Inferior parietal cortex (tissue), 1 donor: Measurements from ENCODE around the gene BRD1.
"Not testable (repeated sequence)": the region's sequence is repeated elsewhere in the genome, so short reads cannot be mapped to it uniquely, and the experiment has no call there.

Experiments
- DNase-seq: peaks from one replicate; pipeline ENCODE4 v3.0.0-alpha.2; 2016; ENCODE audit errors: extremely low spot score

Gene BRD1

GRCh38 chr22:49783926-49784629 lies 43.6 kb downstream of the BRD1 start:
- DNase-seq, result no peak

- no peak for DNase-seq
These were observed 44.5 kb downstream of the BRD1 start for GRCh38 chr22:49783036-49783746.

GRCh38 chr22:49781886-49782285 lies 45.8 kb downstream of the BRD1 start:
- DNase-seq, result not testable (repeated sequence)

GRCh38 chr22:49781289-49781782 lies 46.3 kb downstream of the BRD1 start:
- no peak for DNase-seq

GRCh38 chr22:49780698-49781288 lies 46.9 kb downstream of the BRD1 start:
- no peak for DNase-seq

GRCh38 chr22:49779853-49780697 lies 47.6 kb downstream of the BRD1 start:
- DNase-seq, result no peak

- no peak for DNase-seq
These were observed 48.5 kb downstream of the BRD1 start for GRCh38 chr22:49779211-49779610.

GRCh38 chr22:49777569-49778249 lies 50.0 kb downstream of the BRD1 start:
- no peak for DNase-seq

GRCh38 chr22:49776891-49777290 lies 50.8 kb downstream of the BRD1 start:
- no peak for DNase-seq

GRCh38 chr22:49775867-49776511 lies 51.7 kb downstream of the BRD1 start:
- no peak for DNase-seq

GRCh38 chr22:49775191-49775866 lies 52.3 kb downstream of the BRD1 start:
- DNase-seq, result no peak

GRCh38 chr22:49774499-49775151 lies 53.0 kb downstream of the BRD1 start:
- no peak for DNase-seq

- DNase-seq, result no peak
These were observed 53.6 kb downstream of the BRD1 start for GRCh38 chr22:49774046-49774445.

GRCh38 chr22:49773531-49773930 lies 54.1 kb downstream of the BRD1 start:
- DNase-seq, result no peak

- DNase-seq, result no peak
These were observed 55.0 kb downstream of the BRD1 start for GRCh38 chr22:49772692-49773091.

GRCh38 chr22:49771266-49772065 lies 56.2 kb downstream of the BRD1 start:
- no peak for DNase-seq

- DNase-seq, result no peak
These were observed 57.0 kb downstream of the BRD1 start for GRCh38 chr22:49770547-49771265.
